Adrenal gland (tissue), 5 donors: Measurements from ENCODE around the gene THADA.

Source experiments
- POLR2A ChIP-seq, 2 donors: fragments of 450-650 bp; IDR thresholded peaks; one replicate each; pipeline ENCODE4 v1.6.1; 2017; ENCODE audit warnings: antibody characterized with exemption in 2 of 2, mild to moderate bottlenecking in 2 of 2, moderate library complexity in 1 of 2
- TF ChIP-seq, protein P1 (sequence below), 6 experiments: fragments of 450-650 bp in 4 of 6; fragments of 200-600 bp in 2 of 6; sonication (generic) in 1 of 6; IDR thresholded peaks; 1 replicate in 5 of 6; 2 replicates in 1 of 6; pipeline versions ENCODE4 v1.5.1 to v1.8.0; 2016 to 2021; ENCODE audit warnings: antibody characterized with exemption in 6 of 6, mild to moderate bottlenecking in 2 of 6, moderate library complexity in 1 of 6
- donor health status: DM: no; HTN: no; CAD: no.

DNA sequence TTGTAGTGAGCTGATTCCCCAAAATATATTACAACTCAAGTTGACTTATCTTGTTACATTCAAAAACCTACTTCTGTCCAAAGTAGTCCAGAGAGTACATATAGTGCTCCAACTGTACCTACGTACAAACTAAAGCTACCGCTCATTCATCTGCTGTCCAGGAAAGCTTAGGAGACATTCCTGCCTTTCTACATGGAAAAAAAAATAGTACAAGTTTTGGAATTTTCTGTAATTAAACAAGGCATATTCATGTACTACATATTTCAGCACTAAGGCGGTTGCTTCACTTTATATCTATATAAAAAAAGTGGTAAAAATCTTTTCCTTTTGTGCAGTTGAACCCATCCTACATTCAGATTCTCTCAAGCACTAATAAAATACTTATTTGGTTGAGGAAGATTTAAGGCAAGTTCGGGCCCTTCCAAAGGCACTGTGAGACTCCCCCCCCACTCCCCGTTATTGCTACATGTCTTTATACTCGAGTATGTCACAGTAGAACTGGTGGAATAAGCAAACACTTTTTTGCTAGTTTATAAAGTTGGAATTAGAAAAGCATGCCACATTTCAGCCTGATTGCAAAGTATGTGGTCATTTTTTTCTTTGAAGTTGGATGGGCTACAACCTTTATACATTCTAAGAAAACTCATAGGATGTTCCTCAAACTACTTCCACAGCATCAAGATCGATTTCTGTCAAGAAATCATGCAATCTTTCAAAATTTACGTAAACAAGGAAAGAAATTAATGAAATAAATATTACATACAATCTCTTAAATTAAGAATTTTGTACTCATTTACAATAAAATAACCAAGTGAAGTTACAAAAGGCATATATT lies 373.1 kb downstream of the THADA start:
- TF ChIP-seq, protein P1, sequence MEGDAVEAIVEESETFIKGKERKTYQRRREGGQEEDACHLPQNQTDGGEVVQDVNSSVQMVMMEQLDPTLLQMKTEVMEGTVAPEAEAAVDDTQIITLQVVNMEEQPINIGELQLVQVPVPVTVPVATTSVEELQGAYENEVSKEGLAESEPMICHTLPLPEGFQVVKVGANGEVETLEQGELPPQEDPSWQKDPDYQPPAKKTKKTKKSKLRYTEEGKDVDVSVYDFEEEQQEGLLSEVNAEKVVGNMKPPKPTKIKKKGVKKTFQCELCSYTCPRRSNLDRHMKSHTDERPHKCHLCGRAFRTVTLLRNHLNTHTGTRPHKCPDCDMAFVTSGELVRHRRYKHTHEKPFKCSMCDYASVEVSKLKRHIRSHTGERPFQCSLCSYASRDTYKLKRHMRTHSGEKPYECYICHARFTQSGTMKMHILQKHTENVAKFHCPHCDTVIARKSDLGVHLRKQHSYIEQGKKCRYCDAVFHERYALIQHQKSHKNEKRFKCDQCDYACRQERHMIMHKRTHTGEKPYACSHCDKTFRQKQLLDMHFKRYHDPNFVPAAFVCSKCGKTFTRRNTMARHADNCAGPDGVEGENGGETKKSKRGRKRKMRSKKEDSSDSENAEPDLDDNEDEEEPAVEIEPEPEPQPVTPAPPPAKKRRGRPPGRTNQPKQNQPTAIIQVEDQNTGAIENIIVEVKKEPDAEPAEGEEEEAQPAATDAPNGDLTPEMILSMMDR (IDR thresholded peaks at IDR 0.05), result no peak
- no peak for TF ChIP-seq POLR2A (IDR thresholded peaks at IDR 0.05)
